ENCODE data around the gene CAPN13. TPM values are rescaled to one million over a fixed set of nuclear protein-coding genes. Genes with fewer than 3 reads are reported as not detected.

CAPN13 gene
- total RNA-seq, 1 experiment from 2014 or later = 12.0 TPM

- CTCF ChIA-PET = no interaction called here
- Mint-ChIP-seq H3K36me3 (ENCODE audit: insufficient read depth, unreplicated experiment) (no peaks in the 10 kb centered on the region), H3K4me3 (ENCODE audit: low read depth, unreplicated experiment) (no peak overlapping the region), H3K9me3 (ENCODE audit: low read depth, unreplicated experiment) (no peaks in the 10 kb centered on the region), H3K27ac (ENCODE audit: unreplicated experiment) (no peak overlapping the region), H3K4me1 (ENCODE audit: low read depth, unreplicated experiment) (no peaks in the 10 kb centered on the region), H3K27me3 (ENCODE audit: unreplicated experiment) (no peaks in the 10 kb centered on the region)
- no peak for TF ChIP-seq CTCF (IDR thresholded peaks at IDR 0.05; ENCODE audit: unreplicated experiment)
- intact Hi-C loops (cut with micrococcal nuclease; ENCODE audit: unreplicated experiment) = no loop called here
- no peak for DNase-seq
- no TSS peak for BruUV-seq (replicated peaks)
Measured at GRCh38 chr2:30764021-30764800, 43.0 kb downstream of the CAPN13 start.

GRCh38 chr2:30763151-30763660 is 44.0 kb downstream of the CAPN13 start:
- Mint-ChIP-seq H3K36me3 (ENCODE audit: insufficient read depth, unreplicated experiment) (no peaks in the 10 kb centered on the region), H3K27ac (ENCODE audit: unreplicated experiment) (no peak overlapping the region), H3K27me3 (ENCODE audit: unreplicated experiment) (no peaks in the 10 kb centered on the region), H3K9me3 (ENCODE audit: low read depth, unreplicated experiment) (no peaks in the 10 kb centered on the region), H3K4me1 (ENCODE audit: low read depth, unreplicated experiment) (no peaks in the 10 kb centered on the region), H3K4me3 (ENCODE audit: low read depth, unreplicated experiment) (no peak overlapping the region)
- intact Hi-C loops (cut with micrococcal nuclease; ENCODE audit: unreplicated experiment) = no loop called here
- no TSS peak for BruUV-seq (replicated peaks)
- CTCF ChIA-PET = no interaction called here
- TF ChIP-seq CTCF (IDR thresholded peaks at IDR 0.05; ENCODE audit: unreplicated experiment) = no peak
- DNase-seq = no peak

GRCh38 chr2:30761226-30761625 is 46.0 kb downstream of the CAPN13 start:
- no peak for TF ChIP-seq CTCF (IDR thresholded peaks at IDR 0.05; ENCODE audit: unreplicated experiment)
- H3K4me1 Mint-ChIP-seq (ENCODE audit: low read depth, unreplicated experiment) = peaks cover 6% of the 10 kb centered on the region
- no peaks in the 10 kb centered on the region for H3K27me3 Mint-ChIP-seq (ENCODE audit: unreplicated experiment)
- intact Hi-C loops (cut with micrococcal nuclease; ENCODE audit: unreplicated experiment) = no loop called here
- no peak for DNase-seq
- CTCF ChIA-PET = interaction anchor here (0.5 kb wide), 1 partner anchor 47 kb away, joined by 4 read pairs; no protein-coding TSS in a partner anchor
- no peak overlapping the region for H3K4me3 Mint-ChIP-seq (ENCODE audit: low read depth, unreplicated experiment)
- no peak overlapping the region for H3K27ac Mint-ChIP-seq (ENCODE audit: unreplicated experiment)
- peaks cover 5% of the 10 kb centered on the region for H3K36me3 Mint-ChIP-seq (ENCODE audit: insufficient read depth, unreplicated experiment)
- no TSS peak for BruUV-seq (replicated peaks)
- H3K9me3 Mint-ChIP-seq (ENCODE audit: low read depth, unreplicated experiment) = no peaks in the 10 kb centered on the region

- Mint-ChIP-seq H3K9me3 (ENCODE audit: low read depth, unreplicated experiment) (no peaks in the 10 kb centered on the region), H3K4me1 (ENCODE audit: low read depth, unreplicated experiment) (peaks cover 22% of the 10 kb centered on the region), H3K4me3 (ENCODE audit: low read depth, unreplicated experiment) (no peak overlapping the region), H3K27me3 (ENCODE audit: unreplicated experiment) (no peaks in the 10 kb centered on the region), H3K36me3 (ENCODE audit: insufficient read depth, unreplicated experiment) (peaks cover 8% of the 10 kb centered on the region), H3K27ac (ENCODE audit: unreplicated experiment) (no peak overlapping the region)
- intact Hi-C loops (cut with micrococcal nuclease; ENCODE audit: unreplicated experiment) = no loop called here
- CTCF ChIA-PET = no interaction called here
- DNase-seq = no peak
- no TSS peak for BruUV-seq (replicated peaks)
- no peak for TF ChIP-seq CTCF (IDR thresholded peaks at IDR 0.05; ENCODE audit: unreplicated experiment)
Measured at GRCh38 chr2:30759481-30759880, 47.8 kb downstream of the CAPN13 start.
